Measurements from ENCODE around the gene SEMA3E. TPM values are rescaled to one million over a fixed set of nuclear protein-coding genes. Genes with fewer than 3 reads are reported as not detected.
"Not testable (repeated sequence)": the region's sequence is repeated elsewhere in the genome, so short reads cannot be mapped to it uniquely, and the experiment has no call there.

SEMA3E gene
- total RNA-seq, 2 experiments from 2014 or later = not detected

DNA sequence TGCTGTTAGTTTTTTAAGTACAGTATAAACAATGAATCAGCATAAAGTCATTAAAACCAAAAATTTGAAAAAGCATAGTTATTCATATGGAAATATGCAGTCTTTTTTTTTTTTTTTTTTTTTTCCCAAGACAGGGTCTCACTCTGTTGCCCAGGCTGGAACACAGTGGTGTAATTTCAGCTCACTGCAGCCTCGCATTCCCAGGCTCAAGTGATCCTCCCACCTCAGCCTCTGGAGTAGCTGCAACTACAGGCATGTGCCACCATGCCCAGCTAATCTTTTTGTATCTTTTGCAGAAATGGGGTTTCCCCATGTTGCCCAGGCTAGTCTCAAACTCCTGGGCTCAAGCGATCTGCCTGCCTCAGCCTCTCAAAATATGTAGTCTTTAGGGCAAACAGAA is 182.0 kb downstream of the SEMA3E start:
- Mint-ChIP-seq H3K4me1 (ENCODE audit: low read depth) (no peaks in the 10 kb centered on the region), H3K27ac (no peak overlapping the region), H3K27me3 (no peaks in the 10 kb centered on the region), H3K9me3 (peaks cover 4% of the 10 kb centered on the region), H3K36me3 (no peaks in the 10 kb centered on the region), H3K4me3 (no peak overlapping the region)
- no peak for DNase-seq
- CTCF ChIA-PET = no interaction called here
- POLR2A ChIA-PET = no interaction called here
- intact Hi-C loops (cut with micrococcal nuclease) = no loop called here

DNA sequence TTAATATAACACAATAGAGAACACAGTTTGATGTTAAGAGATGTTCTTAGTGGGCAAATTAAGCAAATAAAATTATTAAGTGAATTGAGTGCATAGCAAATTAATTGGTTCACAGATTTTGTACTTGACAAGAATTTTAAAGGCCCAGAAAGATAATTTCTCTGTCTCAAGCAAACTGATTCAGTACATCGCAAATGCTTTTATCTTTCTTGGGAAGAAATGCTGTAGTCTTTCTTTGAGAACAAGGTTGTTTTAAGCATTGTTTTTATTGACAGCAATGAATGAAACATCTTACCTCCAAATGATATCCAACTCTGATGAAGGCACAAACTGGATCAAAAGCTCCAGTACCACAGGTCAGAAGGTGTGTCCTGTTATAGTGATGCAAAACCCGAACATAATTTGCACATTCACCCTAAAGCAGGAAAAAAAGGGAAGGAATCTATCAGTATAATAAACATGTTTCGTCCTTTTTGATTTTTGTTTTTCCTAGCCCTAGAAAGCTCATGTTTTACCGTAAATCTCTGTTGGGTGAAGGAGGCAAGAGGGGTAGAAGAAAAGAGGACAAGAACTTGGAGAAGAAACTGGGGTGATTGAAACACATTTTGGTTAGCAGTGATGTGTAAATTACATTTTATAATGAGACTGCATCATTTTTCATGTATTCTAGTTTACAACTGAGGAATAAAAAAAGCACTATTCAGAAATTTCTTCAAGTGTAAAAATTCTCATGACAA is 182.6 kb downstream of the SEMA3E start:
- Mint-ChIP-seq H3K27ac (no peak overlapping the region), H3K9me3 (peaks cover 4% of the 10 kb centered on the region), H3K4me3 (no peak overlapping the region), H3K4me1 (ENCODE audit: low read depth) (no peaks in the 10 kb centered on the region), H3K27me3 (no peaks in the 10 kb centered on the region), H3K36me3 (no peaks in the 10 kb centered on the region)
- ChIA-PET POLR2A (no interaction called here), CTCF (no interaction called here)
- DNase-seq = no peak
- intact Hi-C loops (cut with micrococcal nuclease) = no loop called here

DNA sequence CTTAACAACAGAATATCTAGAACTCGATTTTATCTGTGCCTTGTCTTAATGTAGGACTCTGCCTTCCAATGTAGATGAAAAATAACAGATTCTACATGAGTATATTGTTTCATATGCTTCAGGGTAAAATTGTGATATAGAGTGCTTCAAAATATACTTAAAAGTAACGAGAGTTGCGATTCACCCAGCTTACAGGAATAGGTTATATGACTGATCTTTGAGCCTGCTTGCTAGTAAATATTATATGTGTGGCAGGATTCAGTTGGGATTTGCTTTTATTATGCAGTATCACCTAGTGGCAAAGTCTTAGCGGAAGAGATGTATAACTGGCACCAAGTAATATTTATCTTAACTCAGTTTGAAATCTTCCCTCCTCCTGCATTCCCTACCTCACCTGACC is 183.3 kb downstream of the SEMA3E start:
- Mint-ChIP-seq H3K27me3 (no peaks in the 10 kb centered on the region), H3K27ac (no peak overlapping the region), H3K4me3 (no peak overlapping the region), H3K9me3 (peaks cover 6% of the 10 kb centered on the region), H3K4me1 (ENCODE audit: low read depth) (no peaks in the 10 kb centered on the region), H3K36me3 (no peaks in the 10 kb centered on the region)
- intact Hi-C loops (cut with micrococcal nuclease) = no loop called here
- CTCF ChIA-PET = no interaction called here
- POLR2A ChIA-PET = no interaction called here
- DNase-seq = no peak

DNA sequence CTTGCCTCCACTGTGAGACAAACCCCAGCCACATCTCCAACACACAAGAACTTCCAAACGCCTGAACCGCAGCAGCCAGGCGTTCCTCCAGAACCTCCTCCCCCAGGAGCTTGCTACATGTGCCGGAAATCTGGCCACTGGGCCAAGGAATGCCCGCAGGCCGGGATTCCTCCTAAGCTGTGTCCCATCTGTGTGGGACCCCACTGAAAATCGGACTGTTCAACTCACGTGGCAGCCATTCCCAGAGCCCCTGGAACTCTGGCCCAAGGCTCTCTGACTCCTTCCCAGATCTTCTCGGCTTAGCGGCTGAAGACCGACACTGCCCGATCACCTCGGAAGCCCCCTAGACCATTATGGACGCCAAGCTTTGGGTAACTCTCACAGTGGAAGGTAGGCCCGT is 187.1 kb downstream of the SEMA3E start:
- H3K27ac Mint-ChIP-seq; H3K4me1 Mint-ChIP-seq (ENCODE audit: low read depth); H3K4me3 Mint-ChIP-seq; intact Hi-C loops (cut with micrococcal nuclease); H3K36me3 Mint-ChIP-seq; H3K9me3 Mint-ChIP-seq; DNase-seq; POLR2A ChIA-PET; H3K27me3 Mint-ChIP-seq; CTCF ChIA-PET: not testable (repeated sequence)

DNA sequence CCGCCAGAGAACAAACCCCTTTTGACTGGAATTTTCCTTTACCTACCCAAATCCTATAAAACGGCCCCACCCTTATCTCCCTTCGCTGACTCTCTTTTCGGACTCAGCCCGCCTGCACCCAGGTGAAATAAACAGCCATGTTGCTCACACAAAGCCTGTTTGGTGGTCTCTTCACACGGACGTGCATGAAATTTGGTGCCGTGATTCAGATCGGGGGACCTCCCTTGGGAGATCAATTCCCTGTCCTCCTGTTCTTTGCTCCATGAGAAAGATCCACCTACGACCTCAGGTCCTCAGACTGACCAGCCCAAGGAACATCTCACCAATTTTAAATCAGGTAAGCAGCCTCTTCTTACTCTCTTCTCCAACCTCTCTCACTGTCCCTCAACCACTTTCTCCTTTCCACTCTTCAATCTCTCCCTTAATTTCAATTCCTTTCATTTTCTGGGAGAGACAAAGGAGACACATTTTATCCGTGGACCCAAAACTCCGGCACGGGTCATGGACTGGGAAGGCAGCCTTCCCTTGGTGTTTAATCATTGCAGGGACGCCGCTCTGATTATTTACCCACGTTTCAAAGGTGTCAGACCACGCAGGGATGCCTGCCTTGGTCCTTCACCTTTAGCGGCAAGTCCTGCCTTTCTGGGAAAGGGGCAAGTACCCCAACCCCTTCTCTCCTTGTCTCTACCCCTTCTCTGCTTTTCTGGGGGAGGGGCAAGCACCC is 188.8 kb downstream of the SEMA3E start:
- H3K9me3 Mint-ChIP-seq; H3K4me3 Mint-ChIP-seq; H3K4me1 Mint-ChIP-seq (ENCODE audit: low read depth); POLR2A ChIA-PET; H3K36me3 Mint-ChIP-seq; H3K27me3 Mint-ChIP-seq; H3K27ac Mint-ChIP-seq; intact Hi-C loops (cut with micrococcal nuclease); DNase-seq; CTCF ChIA-PET: not testable (repeated sequence)

DNA sequence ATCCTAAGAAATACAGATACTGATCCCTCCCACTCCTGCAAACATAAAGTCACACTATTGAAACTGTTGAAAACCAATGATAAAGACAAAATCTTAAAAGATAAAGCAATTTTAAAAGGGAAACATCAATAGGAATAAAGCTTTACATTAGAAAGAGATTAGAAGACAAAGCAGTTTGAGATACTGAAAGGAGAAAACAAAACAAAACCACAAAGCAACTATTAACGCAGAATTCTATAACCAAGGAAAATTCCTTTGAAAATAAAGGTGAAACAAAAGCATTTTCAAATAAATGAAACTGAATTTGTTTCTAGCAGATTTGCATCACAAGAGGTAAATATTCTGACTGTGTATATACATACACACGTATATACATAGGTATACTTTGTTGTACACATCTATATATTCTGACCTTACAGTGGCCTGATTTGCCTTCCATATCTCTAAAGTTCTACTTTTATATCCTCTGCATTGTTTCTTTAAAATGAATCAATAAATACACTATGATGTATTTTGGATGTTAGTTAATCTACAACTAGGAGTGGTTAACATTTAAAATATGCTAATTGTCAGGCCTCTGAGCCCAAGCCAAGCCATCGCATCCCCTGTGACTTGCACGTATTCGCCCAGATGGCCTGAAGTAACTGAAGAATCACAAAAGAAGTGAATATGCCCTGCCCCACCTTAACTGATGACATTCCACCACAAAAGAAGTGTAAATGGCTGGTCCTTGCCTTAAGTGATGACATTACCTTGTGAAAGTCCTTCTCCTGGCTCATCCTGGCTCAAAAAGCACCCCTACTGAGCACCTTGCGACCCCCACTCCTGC is 189.6 kb downstream of the SEMA3E start:
- H3K4me1 Mint-ChIP-seq (ENCODE audit: low read depth); H3K36me3 Mint-ChIP-seq; H3K27me3 Mint-ChIP-seq; H3K4me3 Mint-ChIP-seq; POLR2A ChIA-PET; CTCF ChIA-PET; DNase-seq; intact Hi-C loops (cut with micrococcal nuclease); H3K27ac Mint-ChIP-seq; H3K9me3 Mint-ChIP-seq: not testable (repeated sequence)

DNA sequence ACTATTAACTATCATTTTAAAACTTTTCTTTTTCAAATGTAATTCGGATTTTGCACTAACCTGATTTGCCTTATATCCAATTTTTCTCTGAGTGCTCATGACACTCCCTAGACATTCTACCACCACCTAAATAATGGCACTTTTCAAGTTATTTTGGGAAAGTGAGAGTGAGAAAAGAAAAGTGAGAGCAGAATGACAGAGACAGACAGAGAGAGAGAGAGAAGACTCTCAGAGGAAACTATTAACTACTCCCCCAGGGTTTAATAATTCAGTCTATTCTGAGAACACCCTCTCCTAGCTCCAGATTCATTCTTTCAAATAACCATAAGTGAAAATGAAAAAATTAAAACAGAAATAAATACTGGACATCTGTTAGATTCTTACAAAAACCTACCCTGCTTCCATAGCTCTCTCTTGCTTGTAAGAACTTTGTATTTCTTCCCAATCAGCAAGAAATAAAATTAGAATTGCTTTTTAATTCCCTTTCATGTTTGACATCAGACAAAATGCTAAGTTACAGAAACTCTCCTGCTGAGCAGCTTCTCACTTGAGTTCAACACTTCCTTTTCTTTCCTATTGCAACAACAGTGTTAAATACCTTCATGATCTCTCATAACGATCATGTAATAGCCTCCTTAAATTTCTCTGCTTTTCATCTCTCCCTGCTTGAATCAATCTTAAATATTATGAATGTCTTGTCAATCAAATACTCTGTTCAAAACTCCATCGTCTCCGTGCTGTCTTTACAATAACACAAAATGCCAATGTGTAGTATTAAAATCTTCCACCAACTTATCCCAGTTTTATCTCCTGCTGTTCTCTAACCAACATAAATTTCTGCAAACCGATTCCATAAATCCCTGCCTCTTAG is 191.7 kb downstream of the SEMA3E start:
- ChIA-PET POLR2A (no interaction called here), CTCF (no interaction called here)
- H3K27me3 Mint-ChIP-seq = no peaks in the 10 kb centered on the region
- peaks cover 2% of the 10 kb centered on the region for H3K9me3 Mint-ChIP-seq
- DNase-seq = no peak
- no peaks in the 10 kb centered on the region for H3K36me3 Mint-ChIP-seq
- H3K27ac Mint-ChIP-seq = no peak overlapping the region
- intact Hi-C loops (cut with micrococcal nuclease) = no loop called here
- no peak overlapping the region for H3K4me3 Mint-ChIP-seq
- H3K4me1 Mint-ChIP-seq (ENCODE audit: low read depth) = no peaks in the 10 kb centered on the region

DNA sequence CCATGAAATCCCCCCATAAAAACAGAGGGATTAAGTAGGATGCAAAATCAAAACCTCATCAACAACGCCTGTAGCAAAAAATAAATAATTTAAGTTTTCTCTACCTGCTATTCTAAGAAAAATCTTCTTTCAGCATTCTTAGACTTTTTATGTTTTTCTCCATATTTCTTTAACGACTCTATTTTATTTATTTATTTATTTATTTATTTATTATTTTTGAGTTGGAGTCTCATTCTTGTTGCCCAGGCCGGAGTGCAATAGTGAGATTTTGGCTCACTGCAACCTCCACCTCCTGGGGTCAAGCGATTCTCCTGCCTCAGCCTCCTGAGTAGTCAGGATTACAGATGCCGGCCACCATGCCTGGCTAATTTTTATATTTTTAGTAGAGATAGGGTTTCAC is 192.5 kb downstream of the SEMA3E start:
- intact Hi-C loops (cut with micrococcal nuclease) = no loop called here
- no peak for DNase-seq
- H3K4me1 Mint-ChIP-seq (ENCODE audit: low read depth) = no peaks in the 10 kb centered on the region
- H3K4me3 Mint-ChIP-seq = no peak overlapping the region
- ChIA-PET POLR2A (no interaction called here), CTCF (no interaction called here)
- H3K27me3 Mint-ChIP-seq = no peaks in the 10 kb centered on the region
- H3K27ac Mint-ChIP-seq = no peak overlapping the region
- no peaks in the 10 kb centered on the region for H3K36me3 Mint-ChIP-seq
- H3K9me3 Mint-ChIP-seq = peaks cover 2% of the 10 kb centered on the region

DNA sequence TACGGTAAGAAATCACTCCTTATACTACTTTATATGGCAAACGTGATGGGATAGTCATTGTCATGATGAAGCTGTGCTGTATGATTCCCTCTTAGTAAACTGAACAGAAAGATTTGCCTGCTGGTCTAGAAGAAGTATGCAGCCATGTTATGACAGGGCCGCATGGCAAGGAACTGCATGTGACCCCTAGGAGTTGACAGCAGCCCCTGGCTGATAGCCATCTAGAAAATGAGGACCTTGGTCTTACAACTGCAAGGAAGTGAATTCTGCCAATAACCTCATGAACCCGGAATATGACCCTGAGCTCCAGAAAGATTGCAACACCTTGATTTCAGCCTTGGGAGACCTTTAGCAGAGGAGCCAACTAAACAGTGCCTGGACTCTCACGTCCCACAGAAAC is 193.3 kb downstream of the SEMA3E start:
- ChIA-PET POLR2A (no interaction called here), CTCF (no interaction called here)
- intact Hi-C loops (cut with micrococcal nuclease) = no loop called here
- no peak overlapping the region for H3K4me3 Mint-ChIP-seq
- H3K27ac Mint-ChIP-seq = no peak overlapping the region
- H3K4me1 Mint-ChIP-seq (ENCODE audit: low read depth) = no peaks in the 10 kb centered on the region
- no peaks in the 10 kb centered on the region for H3K9me3 Mint-ChIP-seq
- H3K36me3 Mint-ChIP-seq = no peaks in the 10 kb centered on the region
- DNase-seq = no peak
- H3K27me3 Mint-ChIP-seq = no peaks in the 10 kb centered on the region

DNA sequence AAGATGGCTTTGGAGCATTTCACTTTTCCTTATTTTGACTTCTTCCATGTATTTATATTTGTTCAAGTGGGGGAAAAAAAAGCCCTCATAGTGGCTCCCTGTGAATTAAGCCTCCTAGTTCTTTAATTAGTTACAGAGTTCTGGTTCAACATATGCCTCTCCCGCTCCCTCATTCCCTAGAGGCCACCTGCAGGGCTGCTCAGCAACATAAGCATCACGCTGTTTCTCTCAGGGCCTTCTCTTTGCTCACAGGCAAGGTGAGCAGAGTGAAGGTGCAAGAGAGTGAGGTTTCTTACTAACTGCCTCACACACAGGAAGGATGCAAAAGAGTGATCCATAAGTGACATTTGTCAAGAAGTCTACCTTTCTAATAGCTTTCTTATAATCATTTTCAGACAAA is 196.7 kb downstream of the SEMA3E start:
- H3K4me1 Mint-ChIP-seq (ENCODE audit: low read depth) = no peaks in the 10 kb centered on the region
- no peak for DNase-seq
- H3K36me3 Mint-ChIP-seq = no peaks in the 10 kb centered on the region
- H3K27ac Mint-ChIP-seq = no peak overlapping the region
- intact Hi-C loops (cut with micrococcal nuclease) = no loop called here
- H3K27me3 Mint-ChIP-seq = no peaks in the 10 kb centered on the region
- ChIA-PET POLR2A (no interaction called here), CTCF (no interaction called here)
- H3K9me3 Mint-ChIP-seq = peaks cover 2% of the 10 kb centered on the region
- H3K4me3 Mint-ChIP-seq = no peak overlapping the region

DNA sequence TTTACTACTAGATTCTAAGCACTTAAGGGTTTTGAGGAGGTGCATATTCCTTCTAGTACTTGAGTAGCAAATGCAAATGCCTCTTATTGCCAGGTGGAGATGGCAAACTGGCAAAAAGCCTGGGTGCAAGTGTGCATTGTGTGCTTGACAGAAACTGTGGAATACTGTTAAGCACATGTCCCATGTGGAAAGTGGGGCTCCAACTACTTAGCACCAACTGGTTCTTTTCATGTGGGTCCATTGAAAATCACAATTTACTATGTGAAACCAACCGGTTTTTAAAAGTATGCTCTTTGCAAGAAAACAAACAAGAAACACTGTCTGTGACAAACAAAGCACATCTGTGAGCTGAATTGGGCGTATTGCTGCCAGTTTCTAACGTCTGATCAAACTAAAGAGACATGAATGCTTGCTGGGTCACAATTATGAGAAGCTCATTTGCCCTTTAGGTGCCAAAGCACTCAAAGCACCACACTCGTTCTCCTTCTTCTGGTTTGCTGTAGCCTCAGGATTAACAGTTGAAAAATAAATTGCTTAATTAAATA is 197.4 kb downstream of the SEMA3E start:
- Mint-ChIP-seq H3K9me3 (peaks cover 2% of the 10 kb centered on the region), H3K27ac (no peak overlapping the region), H3K27me3 (no peaks in the 10 kb centered on the region), H3K4me3 (no peak overlapping the region), H3K4me1 (ENCODE audit: low read depth) (no peaks in the 10 kb centered on the region), H3K36me3 (no peaks in the 10 kb centered on the region)
- ChIA-PET POLR2A (no interaction called here), CTCF (no interaction called here)
- intact Hi-C loops (cut with micrococcal nuclease) = no loop called here
- DNase-seq = no peak

DNA sequence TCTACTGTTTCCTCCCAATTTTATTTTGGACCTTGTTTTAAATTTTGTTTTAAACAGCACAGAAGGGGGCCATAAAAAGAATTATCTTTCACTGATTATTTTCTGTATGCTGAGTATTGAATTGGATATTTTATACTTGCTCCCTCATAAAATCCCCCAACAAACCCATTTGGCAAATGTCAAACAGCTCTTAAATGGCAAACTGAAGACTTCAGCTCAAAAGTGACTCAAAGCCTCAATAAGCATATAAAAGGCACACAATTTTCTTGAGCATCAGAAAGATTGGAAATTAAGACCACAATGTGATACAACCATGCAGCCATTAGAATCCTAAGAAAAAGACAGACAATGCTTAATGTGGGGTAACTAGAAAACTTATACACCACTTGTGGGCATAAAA is 199.2 kb downstream of the SEMA3E start:
- H3K9me3 Mint-ChIP-seq = peaks cover 4% of the 10 kb centered on the region
- ChIA-PET CTCF (no interaction called here), POLR2A (no interaction called here)

More for the DNA sequence above, 199.2 kb downstream of the SEMA3E start:
- intact Hi-C loops (cut with micrococcal nuclease) = no loop called here
- no peak for DNase-seq
- Mint-ChIP-seq H3K27ac (no peak overlapping the region), H3K4me1 (ENCODE audit: low read depth) (no peaks in the 10 kb centered on the region), H3K36me3 (no peaks in the 10 kb centered on the region), H3K4me3 (no peak overlapping the region), H3K27me3 (no peaks in the 10 kb centered on the region)

All from activated CD4-positive, alpha-beta memory T cell treated with anti-CD3 and anti-CD28 coated beads for 36 hours (primary cell).